GM19328 (cell line): ENCODE measurements around the gene LAMA3.
A peak's percentile ranks its signal among the peaks of the same experiment; 100 is the strongest.

Experiments
- ATAC-seq: cut with Tn5 transposase; IDR thresholded peaks from one replicate; pipeline ENCODE4 v1.9.1; 2021; ENCODE audit warnings: mild to moderate bottlenecking, moderate library complexity; ENCODE audit not compliant: unreplicated experiment

Gene LAMA3

DNA sequence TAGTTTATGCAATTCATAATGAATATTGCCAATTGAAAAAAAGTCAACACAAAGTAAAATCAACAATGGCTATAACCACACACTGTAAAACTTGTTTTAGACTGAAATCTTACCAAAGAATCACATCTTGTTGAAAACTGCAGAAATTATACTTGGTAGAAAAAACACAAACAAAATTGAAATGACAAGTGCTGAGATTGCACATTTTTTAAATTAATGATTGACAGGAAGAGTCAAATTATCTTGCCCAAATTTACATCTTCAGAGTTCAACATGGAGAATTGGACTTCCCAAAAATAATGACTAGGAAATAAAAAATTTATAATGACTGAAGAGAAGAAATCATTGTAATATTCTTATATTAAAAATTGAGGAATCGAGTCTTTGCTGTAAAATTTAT, 240.7 kb downstream of the LAMA3 start:
- no peak for ATAC-seq

DNA sequence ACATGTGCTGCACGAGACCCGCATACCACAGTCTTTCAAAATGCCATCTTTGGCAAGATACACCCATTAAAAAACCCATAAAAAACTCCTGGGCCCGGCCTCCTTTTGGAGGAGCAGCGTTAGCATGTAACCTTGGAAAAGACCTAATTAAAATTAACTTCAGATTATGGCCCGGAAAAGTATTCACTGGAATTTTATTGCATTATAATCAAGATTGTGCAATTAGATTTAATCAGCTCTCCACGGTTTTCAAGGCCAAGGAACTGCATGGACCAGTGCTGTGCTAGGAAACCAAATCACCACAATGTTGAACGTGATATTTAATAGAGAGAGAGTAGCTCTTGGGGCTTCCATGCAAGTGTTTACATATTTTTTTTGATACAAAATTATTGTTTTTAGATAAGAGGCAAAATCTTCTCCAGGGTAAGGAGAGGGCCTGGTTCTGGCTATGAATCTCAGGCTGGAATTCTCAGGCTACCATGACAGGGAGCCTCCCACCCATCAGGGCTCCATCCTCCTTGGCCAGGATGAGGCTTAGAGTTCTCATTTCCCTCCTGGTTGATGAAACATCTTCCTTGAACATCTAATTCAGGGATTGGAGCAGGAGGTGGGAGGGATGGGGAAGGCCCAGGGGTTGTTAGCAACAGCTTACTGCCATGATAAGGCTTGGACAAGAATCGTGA, 243.3 kb downstream of the LAMA3 start:
- no peak for ATAC-seq

DNA sequence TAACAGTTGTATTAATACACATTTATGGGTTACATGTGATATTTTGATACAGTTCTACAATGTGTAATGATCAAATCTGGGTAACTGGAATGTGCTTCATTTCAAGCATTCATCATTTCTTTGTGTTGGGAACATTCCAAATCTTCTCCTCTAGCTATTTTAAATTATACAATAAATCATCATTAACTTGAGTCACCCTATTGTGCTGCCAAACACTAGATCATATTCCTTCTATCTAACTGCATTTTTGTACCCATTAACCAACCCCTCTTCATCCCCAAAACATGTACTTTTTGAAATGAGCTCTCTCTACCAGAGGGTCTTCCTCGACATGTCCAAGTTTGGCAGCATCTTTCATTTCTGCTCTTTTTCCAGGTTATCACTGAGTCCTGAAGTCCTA, 244.2 kb downstream of the LAMA3 start:
- ATAC-seq: no peak

DNA sequence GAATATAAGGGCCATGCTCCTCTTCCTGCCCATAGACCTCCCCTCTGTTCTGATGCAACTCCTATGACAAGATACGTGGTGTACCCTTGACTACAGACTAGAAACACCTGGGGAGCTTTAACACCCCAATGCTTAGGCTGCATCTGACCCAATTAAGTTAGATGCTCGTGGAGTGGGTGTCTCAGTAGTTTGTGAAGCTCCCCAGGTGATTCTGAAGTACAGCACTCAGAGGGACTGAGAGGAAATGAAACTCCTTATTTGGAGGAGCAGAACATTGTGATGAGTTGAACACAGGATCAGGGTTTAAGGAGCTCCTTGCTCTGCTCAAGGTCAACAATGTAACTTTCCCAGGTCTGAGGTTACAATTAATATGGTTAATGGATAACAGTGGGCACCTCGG, 245.0 kb downstream of the LAMA3 start:
- ATAC-seq: no peak

DNA sequence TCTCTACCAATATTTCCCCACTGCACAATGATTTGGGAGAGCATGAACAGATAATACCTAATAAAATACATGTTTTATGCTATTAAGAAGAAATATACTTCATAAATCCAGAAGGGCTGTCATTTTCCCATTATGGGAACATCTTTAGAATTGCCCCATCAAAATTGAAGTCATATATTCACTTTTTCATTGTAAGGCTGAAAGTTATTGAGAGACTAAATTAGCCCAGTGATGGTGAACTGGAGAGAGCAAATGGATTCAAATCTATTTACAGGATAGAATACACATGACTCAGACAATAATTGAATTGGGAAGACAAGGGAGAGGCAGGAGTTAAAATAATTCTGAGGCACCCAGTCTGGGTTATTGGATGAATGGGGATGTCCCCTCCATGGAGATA, 245.6 kb downstream of the LAMA3 start:
- ATAC-seq: no peak

DNA sequence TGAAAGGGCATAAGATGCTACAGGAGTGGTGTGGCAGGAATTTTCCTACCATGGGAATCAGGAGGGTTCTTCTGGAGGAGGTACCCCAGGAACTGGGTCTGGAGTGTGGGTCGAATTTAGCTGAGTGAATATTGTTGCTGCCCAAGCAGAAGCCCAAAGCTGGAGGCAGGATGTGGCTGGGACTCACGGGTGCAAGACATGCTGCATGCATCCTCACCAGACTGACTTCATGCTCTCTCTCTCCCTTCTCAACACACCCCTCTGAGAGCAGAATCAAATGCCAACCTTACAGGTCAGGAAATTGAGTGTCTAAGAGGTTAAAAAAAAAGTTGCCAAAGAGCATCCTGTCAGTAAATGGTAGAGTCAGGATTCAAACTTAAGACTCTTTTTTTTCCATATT, 246.6 kb downstream of the LAMA3 start:
- no peak for ATAC-seq

DNA sequence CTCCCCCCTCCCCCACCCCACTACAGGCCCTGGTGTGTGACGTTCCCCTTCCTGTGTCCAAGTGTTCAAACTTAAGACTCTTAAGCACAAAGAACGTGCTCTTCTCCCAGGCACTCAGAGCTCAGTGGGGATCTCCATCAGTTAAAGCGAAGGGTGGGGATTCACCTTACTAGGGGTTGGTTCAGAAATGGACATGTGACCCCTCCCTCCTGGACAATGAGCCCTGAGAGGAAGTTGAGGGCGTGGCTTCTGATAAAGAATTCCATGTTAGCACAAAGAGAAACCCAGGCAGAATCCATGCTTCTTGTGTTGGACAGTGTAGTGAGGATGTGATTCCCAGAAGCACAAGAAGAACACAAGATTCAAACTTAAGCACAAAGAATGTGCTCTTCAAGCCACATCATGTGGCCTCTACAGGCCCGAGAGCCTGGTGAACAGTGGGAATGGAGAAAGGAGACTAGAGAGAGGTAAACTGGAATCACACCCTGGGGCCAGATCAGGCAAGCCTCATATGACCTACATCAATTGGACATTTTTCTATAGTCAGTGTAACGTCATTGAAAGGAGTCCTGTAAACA, 247.2 kb downstream of the LAMA3 start:
- ATAC-seq: no peak

DNA sequence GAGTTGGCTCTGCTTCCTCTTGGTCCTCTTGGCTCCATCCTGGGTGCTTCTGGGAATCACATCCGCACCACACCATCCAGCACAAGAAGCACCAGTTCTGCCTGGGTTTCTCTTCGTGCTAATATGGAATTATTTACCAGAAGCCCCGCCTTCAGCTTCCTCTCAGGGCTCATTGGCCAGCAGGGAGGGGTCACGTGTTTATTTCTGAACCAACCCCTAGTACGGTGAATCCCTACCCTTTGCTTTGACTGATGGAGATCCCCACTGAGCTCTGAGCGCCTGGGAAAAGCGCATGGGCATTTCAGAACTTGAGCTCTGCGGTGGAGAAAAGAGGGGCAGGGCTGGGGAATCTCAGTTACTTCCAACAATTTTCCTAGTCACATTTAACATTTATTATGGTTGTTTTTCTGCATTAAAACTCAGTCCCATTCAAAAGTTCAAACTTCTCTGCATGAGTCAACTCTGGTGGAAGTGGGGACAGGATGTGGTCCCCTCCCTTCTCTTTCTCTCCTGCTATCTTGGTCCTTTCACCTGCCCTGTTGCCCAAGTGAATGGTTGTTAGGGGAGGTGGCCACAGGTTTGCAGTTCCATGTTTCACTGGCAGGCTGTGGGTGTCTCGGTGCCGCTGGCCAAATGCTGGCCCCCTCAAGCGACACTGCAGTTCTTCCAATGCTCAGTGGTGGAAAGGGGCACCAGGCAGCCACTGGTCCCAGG, 248.9 kb downstream of the LAMA3 start:
- no peak for ATAC-seq

DNA sequence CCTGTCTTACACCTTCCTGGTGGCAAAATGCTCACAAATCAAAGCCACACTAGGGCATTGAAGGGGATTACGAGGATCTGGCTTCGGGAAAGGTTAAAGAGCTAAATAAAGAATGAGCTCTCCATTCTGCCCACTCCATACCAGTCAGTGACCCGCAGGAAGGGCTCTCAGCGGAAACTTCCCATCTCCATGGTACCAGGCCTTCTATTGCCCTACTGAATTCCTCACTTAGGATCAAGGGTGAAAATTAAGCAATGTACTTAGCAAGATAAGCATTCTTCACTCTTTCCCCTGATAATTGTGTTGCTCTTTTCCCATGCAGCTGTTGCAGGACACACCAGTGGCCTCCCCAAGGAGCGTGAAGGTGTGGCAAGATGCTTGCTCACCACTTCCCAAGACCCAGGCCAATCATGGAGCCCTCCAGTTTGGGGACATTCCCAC, 249.7 kb downstream of the LAMA3 start:
- ATAC-seq: no peak

DNA sequence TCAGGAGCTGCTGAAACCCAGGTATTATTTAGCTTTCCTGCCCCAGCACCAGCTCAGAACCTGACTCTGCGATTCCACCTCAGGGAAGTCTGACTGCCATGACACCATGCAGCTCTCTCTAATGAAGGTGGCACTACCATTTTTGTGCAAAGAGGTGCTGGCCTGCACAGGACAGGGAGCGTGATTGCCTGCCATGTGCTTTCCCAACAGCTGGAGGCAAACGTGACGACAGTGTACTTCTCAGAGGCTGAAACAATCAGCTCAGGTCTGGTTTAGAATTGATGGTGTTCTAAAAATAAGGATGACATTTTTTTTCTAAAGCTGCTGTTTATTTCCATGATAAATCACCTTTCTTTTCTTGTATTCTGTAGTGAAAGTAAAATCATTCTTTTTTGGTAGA, 250.1 kb downstream of the LAMA3 start:
- no peak for ATAC-seq

DNA sequence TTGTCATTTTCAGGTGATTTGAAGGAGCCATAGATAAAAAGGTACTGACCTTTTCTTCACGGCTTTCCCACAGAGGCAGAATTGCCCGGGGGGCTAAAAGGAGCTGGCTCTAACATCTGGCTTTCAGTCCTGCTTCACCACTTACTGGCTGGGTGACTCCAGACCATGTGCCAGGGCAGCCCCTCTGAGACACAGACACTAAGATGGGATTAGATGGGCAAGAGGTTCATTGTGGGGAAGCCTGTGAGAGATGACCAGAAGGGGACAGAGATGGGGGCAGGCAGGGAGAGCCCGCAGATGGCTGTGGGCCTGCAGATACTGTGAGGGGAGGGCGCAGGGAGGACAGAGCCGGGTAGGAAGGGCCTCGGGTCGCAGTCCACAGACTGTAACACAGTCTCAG, 250.6 kb downstream of the LAMA3 start:
- no peak for ATAC-seq

DNA sequence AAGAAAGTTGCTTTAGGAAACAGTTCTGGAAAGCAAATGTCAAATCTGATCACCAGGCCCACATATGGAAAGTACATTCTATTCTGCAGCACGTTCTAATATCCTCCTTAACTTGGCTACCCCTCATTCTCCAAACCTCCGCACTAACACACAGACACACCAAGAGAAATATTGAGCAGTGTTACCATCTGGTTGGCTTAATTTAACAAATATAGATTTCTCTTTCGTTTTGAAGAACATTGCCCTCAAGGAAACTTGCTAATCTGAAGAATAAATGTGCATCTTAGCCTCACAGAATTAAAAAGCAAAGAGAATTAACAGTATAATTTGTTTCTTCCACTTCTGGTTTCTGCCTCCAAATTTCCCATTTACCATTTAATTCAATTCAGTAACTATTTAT, 252.5 kb downstream of the LAMA3 start:
- no peak for ATAC-seq

DNA sequence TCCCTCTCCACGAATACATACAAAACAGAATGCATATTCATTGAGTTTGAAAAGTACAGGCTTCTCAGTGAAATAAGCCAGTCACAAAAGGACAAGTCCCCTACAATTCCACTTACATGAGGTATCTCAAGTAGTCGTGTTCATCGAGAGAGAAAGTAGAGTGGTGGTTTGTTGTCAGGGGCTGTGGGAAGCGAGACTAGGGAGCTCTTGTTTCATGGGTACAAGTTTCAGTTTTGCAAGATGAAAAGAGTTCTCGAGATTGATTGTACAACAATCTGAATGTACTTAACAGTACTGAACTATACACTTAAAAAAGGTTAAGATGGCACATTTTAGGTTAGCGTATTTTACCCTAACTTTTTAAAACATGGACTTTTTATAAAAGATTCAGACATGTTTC, 253.9 kb downstream of the LAMA3 start:
- ATAC-seq: peak; percentile 60

DNA sequence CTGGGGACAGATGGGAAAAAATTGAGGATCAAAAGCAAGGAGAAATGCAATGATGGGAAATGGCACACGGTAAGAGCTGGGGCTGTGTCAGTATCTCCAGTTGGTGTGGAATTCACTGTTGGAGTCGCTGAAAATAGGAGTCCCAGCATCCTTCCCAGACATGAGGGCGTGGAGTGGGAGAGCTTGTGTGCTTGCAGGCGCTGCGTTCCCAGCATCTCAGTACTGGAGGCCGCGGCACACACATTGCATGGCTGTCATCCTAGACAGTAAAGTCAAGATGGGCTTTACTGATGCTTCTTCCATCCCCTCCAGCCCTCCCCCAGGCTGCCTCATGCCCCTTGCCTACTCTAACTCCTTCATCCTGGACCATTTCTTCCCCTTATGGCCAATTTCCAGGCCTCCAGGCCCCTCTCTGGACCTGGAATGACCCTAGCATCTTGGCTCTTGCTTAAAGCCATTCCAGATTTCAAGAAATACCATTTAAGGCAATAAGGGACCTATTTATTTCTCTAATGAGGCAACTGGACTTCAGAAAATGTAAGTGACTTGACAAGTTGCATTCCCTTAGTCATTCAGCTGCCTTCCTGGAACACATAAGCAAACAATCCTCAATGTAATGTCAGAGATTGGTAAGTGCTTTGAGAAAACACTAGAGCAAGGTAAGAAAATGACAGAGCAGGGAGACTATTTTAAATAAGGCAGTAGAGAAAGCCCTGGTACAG, 254.8 kb downstream of the LAMA3 start:
- no peak for ATAC-seq

DNA sequence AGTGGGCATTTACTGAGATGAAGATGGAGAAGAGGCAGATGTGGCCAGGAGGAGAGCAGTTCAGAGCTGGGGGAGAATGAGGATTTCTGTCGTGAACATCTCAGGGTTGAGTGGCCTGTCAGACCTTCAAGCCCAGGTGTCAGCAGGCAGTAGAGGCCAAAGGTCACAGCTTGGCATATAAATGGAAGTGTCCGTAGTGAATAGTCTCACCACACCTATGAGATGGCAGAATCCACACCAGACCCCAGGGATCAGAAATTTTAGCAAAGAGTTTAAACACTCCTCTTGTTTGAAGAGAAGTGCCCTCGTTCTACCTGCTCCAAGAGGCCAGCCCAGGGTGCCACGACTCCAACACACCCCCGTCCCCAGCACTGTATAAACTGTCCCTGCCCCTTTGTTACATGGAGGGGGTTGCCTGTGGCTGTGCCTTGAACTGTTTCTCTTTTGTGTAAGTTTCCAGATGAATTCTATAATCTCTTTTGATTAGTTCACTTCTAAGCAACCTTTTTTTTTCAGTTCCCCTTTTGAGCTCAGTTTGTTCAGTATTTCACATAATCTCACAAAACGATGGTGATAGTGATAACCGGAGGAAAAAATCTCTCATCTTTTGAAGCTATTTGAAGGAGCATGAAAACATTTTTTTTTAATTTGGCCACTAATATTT, 256.3 kb downstream of the LAMA3 start:
- ATAC-seq: no peak

DNA sequence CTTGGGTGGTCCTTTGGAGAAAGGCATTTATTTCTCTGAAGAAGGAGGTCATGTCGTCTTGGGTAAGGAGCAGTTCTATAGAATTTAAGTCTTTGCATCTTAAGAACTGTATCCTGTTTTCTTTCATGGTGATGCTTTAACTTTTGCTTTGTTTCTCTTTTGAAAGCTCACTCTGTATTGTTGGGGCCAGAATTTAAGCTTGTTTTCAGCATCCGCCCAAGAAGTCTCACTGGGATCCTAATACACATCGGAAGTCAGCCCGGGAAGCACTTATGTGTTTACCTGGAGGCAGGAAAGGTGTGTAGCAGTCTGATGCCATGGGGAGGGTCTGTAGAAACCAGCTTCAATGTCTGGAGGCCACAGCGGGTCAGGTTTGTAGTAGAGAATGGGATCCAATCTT, 260.6 kb downstream of the LAMA3 start:
- ATAC-seq: no peak

DNA sequence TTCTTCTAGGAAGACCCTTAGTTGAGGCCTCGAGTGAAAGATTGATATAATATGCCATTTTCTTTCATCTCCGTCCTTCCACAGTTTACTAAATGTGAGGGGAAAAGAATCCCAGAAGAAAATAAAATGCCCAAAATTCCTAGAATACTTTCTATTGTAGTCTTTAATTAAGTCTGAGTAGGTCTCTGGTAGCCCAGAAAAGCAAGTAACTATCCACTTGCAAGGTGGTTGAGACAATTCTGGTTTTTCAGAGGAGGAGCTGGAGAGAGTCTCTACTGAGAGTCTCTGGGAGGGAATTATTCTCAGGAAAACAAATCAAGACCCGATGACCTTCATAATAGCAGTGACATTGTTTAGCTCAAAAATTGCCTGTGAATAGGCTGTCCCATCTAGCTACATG, 261.4 kb downstream of the LAMA3 start:
- ATAC-seq: no peak

DNA sequence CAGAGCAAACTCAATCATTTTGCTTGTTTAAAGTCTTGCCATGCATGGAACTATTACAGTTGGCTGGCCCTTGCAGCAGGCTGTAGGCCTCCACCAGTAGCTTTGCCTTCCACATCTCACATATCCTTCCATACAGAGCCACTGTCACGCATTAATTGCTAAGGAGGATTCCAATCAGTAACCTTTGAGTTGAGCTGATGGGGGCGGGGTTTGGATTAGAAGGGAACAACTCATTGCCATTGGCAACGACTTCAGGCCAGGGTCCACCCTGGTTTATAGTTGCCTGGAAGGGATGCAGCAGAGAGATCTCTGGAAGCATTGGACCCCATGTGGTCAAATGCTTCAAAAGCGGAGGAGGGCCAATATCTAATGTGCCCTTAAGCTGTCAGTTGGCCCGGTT, 262.0 kb downstream of the LAMA3 start:
- ATAC-seq: no peak

DNA sequence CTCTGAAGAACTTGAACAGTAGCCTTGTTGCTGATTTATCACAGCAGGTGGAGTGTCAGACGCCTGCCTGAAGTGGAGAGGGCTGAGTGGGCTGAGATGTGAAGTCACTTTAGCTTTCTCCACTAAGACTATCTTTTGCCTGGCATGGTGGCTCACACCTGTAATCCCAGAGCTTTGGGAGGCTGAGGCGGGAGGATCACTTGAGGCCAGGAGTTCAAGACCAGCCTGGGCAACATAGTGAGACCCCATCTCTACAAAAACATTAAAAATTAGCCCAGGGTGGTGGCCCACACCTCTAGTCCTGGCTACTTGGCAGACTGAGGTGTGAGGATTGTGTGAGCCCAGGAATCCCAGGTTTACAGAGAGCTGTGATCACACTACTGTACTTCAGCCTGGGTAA, 264.7 kb downstream of the LAMA3 start:
- no peak for ATAC-seq

DNA sequence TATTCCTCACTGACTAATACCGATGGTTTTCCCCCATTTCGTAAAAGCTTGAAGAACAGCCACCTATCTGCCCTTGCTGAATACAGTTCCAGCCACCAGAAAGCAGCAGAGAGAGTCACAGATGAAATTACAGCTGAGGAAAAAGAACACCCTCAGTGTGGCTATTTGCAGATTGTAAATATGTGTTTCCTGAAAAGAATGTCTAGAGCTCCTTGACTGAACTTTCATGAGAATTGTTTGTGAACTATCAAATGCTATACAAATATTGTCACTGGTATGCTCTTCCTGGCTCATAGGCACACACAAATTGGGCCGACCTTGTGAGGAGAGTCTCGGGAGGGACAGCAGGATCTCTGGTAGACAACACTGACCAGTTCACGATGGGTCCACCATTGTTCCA, 267.2 kb downstream of the LAMA3 start:
- ATAC-seq: no peak

DNA sequence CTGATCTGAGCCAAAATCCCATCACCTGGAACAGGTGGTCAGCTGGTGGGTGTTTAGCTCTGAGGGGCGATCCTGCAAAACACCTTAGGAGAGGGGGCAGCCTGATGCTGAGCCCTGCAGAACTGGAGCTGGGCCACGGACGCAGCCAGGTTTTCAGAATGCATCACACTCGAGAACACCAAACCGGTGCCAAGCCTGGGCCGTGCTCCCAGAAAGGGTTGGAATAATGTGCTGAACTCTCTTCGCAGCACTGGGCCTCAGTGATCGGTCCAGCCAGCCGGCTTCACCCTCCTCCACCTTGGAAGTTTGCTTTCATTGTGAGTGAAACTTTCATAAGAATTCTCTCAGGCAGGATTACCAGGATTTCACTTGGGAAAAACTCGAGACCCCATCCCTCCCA, 268.8 kb downstream of the LAMA3 start:
- ATAC-seq: no peak
